Sigmoid colon (tissue), 7 donors: ENCODE measurements around the gene PTGIR. TPM values are rescaled to one million over a fixed set of nuclear protein-coding genes. Genes with fewer than 3 reads are reported as not detected.

Source experiments
- DNase-seq: peaks from one replicate; pipeline ENCODE4 v3.0.0-alpha.2; 2019
- H3K27ac ChIP-seq, 4 donors: fragments of 200-600 bp; sonication (generic); one replicate each; pipeline ENCODE4 v1.5.1; 2016 to 2019; ENCODE audit warnings: mild to moderate bottlenecking in 1 of 4
- H3K27me3 ChIP-seq, 3 donors: fragments of 200-600 bp; sonication (generic); one replicate each; pipeline ENCODE4 v1.5.1; 2019; ENCODE audit warnings: mild to moderate bottlenecking in 1 of 3
- H3K36me3 ChIP-seq, 4 donors: fragments of 200-600 bp; sonication (generic); one replicate each; pipeline ENCODE4 v1.5.1; 2016 to 2019
- H3K4me1 ChIP-seq, 4 donors: fragments of 200-600 bp; sonication (generic); one replicate each; pipeline ENCODE4 v1.5.1; 2017 to 2019
- H3K4me3 ChIP-seq, 4 donors: fragments of 200-600 bp; sonication (generic); one replicate each; pipeline ENCODE4 v1.5.1; 2017 to 2019; ENCODE audit warnings: mild to moderate bottlenecking in 2 of 4, moderate library complexity in 1 of 4
- H3K9me3 ChIP-seq, 4 donors: fragments of 200-600 bp in 3 of 4; sonication (generic) in 3 of 4; one replicate each; pipeline versions ENCODE4 v1.5.1 to v1.6.1; 2013 to 2019
- CTCF ChIP-seq, 4 experiments: fragments of 450-650 bp in 3 of 4; fragments of 200-600 bp in 1 of 4; IDR thresholded peaks; one replicate each; pipeline ENCODE4 v1.5.1; 2016 to 2019; ENCODE audit warnings: antibody characterized with exemption in 4 of 4, mild to moderate bottlenecking in 3 of 4, moderate library complexity in 2 of 4
- EP300 ChIP-seq, 4 donors: sonication (generic); formaldehyde crosslinking; IDR thresholded peaks; one replicate each; pipeline ENCODE4 v1.6.1; 2017; ENCODE audit warnings: antibody characterized with exemption in 4 of 4
- POLR2A ChIP-seq, 2 donors: fragments of 450-650 bp; IDR thresholded peaks; one replicate each; pipeline ENCODE4 v1.6.1; 2016; ENCODE audit warnings: antibody characterized with exemption in 2 of 2, mild to moderate bottlenecking in 2 of 2, moderate library complexity in 2 of 2
- POLR2AphosphoS5 ChIP-seq, 4 donors: sonication (generic); formaldehyde crosslinking; IDR thresholded peaks; one replicate each; pipeline ENCODE4 v1.6.1; 2017; ENCODE audit warnings: antibody characterized with exemption in 4 of 4
- WGBS, 2 donors: extraction: QIAGEN DNeasy Blood & Tissue Kit; methylation state at CpG; one replicate each; pipeline ENCODE4 v1.1.7; 2013; 5-methylcytosine and 5-hydroxymethylcytosine counted together
- intact Hi-C: fragments of 100-400 bp; cut with DNase I; formaldehyde crosslinking; loops from one replicate; pipeline ENCODE4 v1.15.1; 2023
- polyA plus RNA-seq, 3 donors: library from polyadenylated mRNA; stranded (reverse); fragments of 200-250 nt; gene quantifications; one replicate each; pipeline ENCODE4 v1.2.3, GENCODE V29; 2013
- total RNA-seq, 4 donors: library from RNA; depleted of rRNA; stranded (reverse); fragments of >200 nt; gene quantifications; one replicate each; pipeline ENCODE4 v1.1.0, GENCODE V29; 2016
- donor health status: healthy with polysubstance abuse.
- donor health status: Bipolar disorder and iron deficiency.
- donor health status: healthy.

The PTGIR gene
- total and polyA plus RNA-seq, 7 donors: 0.60 to 5.8 (median 3.5) TPM; not detected in 1

- H3K4me1 ChIP-seq: peaks cover 0 to 41% (median 34%) of the 10 kb centered on the region in 4 donors
- H3K4me3 ChIP-seq: peak overlapping the region; percentile 43 to 60 (median 50)
- H3K27me3 ChIP-seq: no peaks in the 10 kb centered on the region
- no peaks in the 10 kb centered on the region for H3K36me3 ChIP-seq
- DNase-seq: peak; percentile 92
- H3K9me3 ChIP-seq: no peaks in the 10 kb centered on the region
- intact Hi-C loops: no loop called here
- 6 to 7% methylated on average over 49 of the region's 49 CpGs for WGBS, 2 donors
- H3K27ac ChIP-seq: peak overlapping the region; percentile 84 to 94 (median 90)
- peak in 1 of 4 donors; percentile 2 for TF ChIP-seq EP300 (IDR thresholded peaks at IDR 0.05)
- TF ChIP-seq POLR2A (IDR thresholded peaks at IDR 0.05): no peak
- TF ChIP-seq POLR2AphosphoS5 (IDR thresholded peaks at IDR 0.05): peak; percentile 25 to 87 (median 82)
- TF ChIP-seq CTCF (IDR thresholded peaks at IDR 0.05): no peak
These were observed 14.7 kb upstream of the PTGIR start for GRCh38 chr19:46639358-46640182.

GRCh38 chr19:46637224-46637623 lies 12.3 kb upstream of the PTGIR start:
- DNase-seq: no peak
- no peak overlapping the region for H3K4me3 ChIP-seq
- no peaks in the 10 kb centered on the region for H3K9me3 ChIP-seq
- no peak overlapping the region for H3K27ac ChIP-seq
- intact Hi-C loops: loop anchor here (2.0 kb wide), 1 partner anchor 22 kb away; no protein-coding TSS in a partner anchor
- H3K4me1 ChIP-seq: peaks cover 0 to 49% (median 43%) of the 10 kb centered on the region in 4 donors
- no peak for TF ChIP-seq CTCF (IDR thresholded peaks at IDR 0.05)
- TF ChIP-seq EP300 (IDR thresholded peaks at IDR 0.05): no peak
- no peak for TF ChIP-seq POLR2A (IDR thresholded peaks at IDR 0.05)
- TF ChIP-seq POLR2AphosphoS5 (IDR thresholded peaks at IDR 0.05): no peak
- 59 to 81% methylated on average over 14 of the region's 14 CpGs for WGBS, 2 donors
- H3K27me3 ChIP-seq: no peaks in the 10 kb centered on the region
- no peaks in the 10 kb centered on the region for H3K36me3 ChIP-seq

DNA sequence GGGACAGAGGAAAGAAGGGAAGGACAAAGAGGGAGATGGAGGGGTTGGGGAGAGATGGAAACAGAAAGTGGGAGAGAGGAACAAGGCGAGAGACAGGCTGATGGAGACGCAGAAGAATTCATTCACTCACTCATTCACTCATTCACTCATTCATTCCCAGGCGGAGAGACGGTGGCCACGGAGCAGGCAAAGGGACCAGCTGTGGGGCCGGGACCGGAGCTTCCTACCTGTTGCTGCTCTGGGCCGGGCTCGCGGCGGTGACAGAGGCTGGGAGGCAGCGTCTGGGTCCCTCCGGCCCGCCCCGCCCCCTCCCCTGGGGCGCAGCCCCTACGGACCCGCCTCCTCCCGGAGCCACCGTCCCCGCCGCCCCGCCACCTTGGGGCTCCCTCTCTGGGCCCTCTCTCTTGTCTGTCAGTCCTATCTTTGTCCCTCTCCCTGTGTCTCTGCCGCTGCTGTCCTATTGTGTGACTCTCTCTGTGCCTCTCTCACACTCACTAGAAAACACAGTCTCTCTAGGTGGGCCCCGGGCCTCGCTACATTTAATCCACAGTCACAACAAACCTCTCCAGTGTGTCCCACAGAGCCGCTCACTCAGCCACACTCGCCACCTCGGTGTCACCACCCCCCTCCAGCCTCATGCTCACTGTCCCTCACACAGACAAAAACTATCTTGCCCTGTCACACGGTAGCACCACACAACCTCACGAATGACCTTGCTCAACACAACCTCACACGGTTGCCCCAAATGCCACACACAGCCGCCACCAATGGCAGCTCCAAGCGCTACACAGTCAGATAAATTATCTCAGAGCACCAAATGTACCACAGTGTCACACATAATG lies 11.3 kb upstream of the PTGIR start, which contains the start of gene GNG8:
GNG8 (minus strand) TSS at position 283 of the 842 bp plus-strand sequence. CDS start 1,520 bp downstream, outside the sequence.
- H3K4me1 ChIP-seq: peaks cover 0 to 49% (median 43%) of the 10 kb centered on the region in 4 donors
- H3K27me3 ChIP-seq: no peaks in the 10 kb centered on the region
- DNase-seq: no peak
- H3K4me3 ChIP-seq: no peak within 1 kb of the TSS
- intact Hi-C loops: loop anchor here (2.0 kb wide), 1 partner anchor 21 kb away; no protein-coding TSS in a partner anchor
- H3K27ac ChIP-seq: peak within 1 kb of the TSS in 1 of 4 donors; percentile 11
- H3K9me3 ChIP-seq: no peaks in the 10 kb centered on the region
- 14 to 34% methylated on average over 34 of the region's 34 CpGs for WGBS, 2 donors
- no peaks in the 10 kb centered on the region for H3K36me3 ChIP-seq
- no peak for TF ChIP-seq CTCF (IDR thresholded peaks at IDR 0.05)
- no peak for TF ChIP-seq EP300 (IDR thresholded peaks at IDR 0.05)
- TF ChIP-seq POLR2A (IDR thresholded peaks at IDR 0.05): no peak
- TF ChIP-seq POLR2AphosphoS5 (IDR thresholded peaks at IDR 0.05): no peak

- Histone ChIP-seq H3K27me3 (no peaks in the 10 kb centered on the region), H3K27ac (peak overlapping the region in 1 of 4 donors; percentile 31), H3K4me3 (peak overlapping the region; percentile 12 to 50 (median 42)), H3K4me1 (peaks cover 0 to 36% (median 33%) of the 10 kb centered on the region in 4 donors), H3K9me3 (no peaks in the 10 kb centered on the region), H3K36me3 (no peaks in the 10 kb centered on the region)
- intact Hi-C loops: no loop called here
- no peak for TF ChIP-seq POLR2A (IDR thresholded peaks at IDR 0.05)
- no peak for TF ChIP-seq POLR2AphosphoS5 (IDR thresholded peaks at IDR 0.05)
- TF ChIP-seq CTCF (IDR thresholded peaks at IDR 0.05): no peak
- no peak for TF ChIP-seq EP300 (IDR thresholded peaks at IDR 0.05)
- 4 to 12% methylated on average over 23 of the region's 23 CpGs for WGBS, 2 donors
- no peak for DNase-seq
These were observed 9.8 kb upstream of the PTGIR start for GRCh38 chr19:46634656-46635218.
